BJ (cell line): ENCODE measurements around the gene OR2D2. TPM values are rescaled to one million over a fixed set of nuclear protein-coding genes. Genes with fewer than 3 reads are reported as not detected.

ENCODE experiments used
- CTCF ChIA-PET: fragments of 350-600 bp; formaldehyde crosslinking; extraction: SDS; loops from one replicate; lab custom pipeline; 2021; ENCODE audit warnings: antibody characterized with exemption, inconsistent platforms; lab: Yijun Ruan, JAX
- POLR2A ChIA-PET: fragments of 300-600 bp; sonication (Branson Sonifier 250); formaldehyde crosslinking; extraction: SDS; loops from one replicate; lab custom pipeline; 2021; ENCODE audit warnings: antibody characterized with exemption; lab: Charles Lee
- DNase-seq: peaks from one replicate; pipeline ENCODE4 v3.0.0-alpha.2; 2011; ENCODE audit warnings: low read depth
- H3K27me3 ChIP-seq: 2 replicates; pipeline ENCODE4 v1.6.0; 2011; ENCODE audit warnings: low read length; ENCODE audit not compliant: control insufficient read depth, insufficient read depth
- H3K36me3 ChIP-seq: 2 replicates; pipeline ENCODE4 v1.5.1; 2011; ENCODE audit warnings: low read length; ENCODE audit not compliant: control insufficient read depth, insufficient read depth
- H3K4me3 ChIP-seq: 2 replicates; pipeline ENCODE4 v1.5.1; 2011; ENCODE audit warnings: low read depth, mild to moderate bottlenecking, control low read depth, low read length
- CTCF ChIP-seq: IDR thresholded peaks from 2 replicates; pipeline ENCODE4 v1.5.1; 2011; ENCODE audit warnings: low read depth, mild to moderate bottlenecking, control low read depth, inconsistent platforms, low read length, moderate library complexity; ENCODE audit not compliant: insufficient read depth
- polyA plus RNA-seq: library from polyadenylated mRNA; depleted of rRNA; stranded (reverse); fragments of >200 nt; gene quantifications from 2 replicates; pipeline ENCODE4 v1.2.3, GENCODE V29; 2011

The OR2D2 gene
- polyA plus RNA-seq, 1 experiment = 0.13 TPM

- TF ChIP-seq CTCF = no peak
- Histone ChIP-seq H3K4me3 (no peak overlapping the region), H3K27me3 (no peaks in the 10 kb centered on the region), H3K36me3 (no peaks in the 10 kb centered on the region)
- ChIA-PET CTCF (no interaction called here), POLR2A (no interaction called here)
- no peak for DNase-seq
These were observed 8.2 kb upstream of the OR2D2 start for GRCh38 chr11:6900327-6900999.

GRCh38 chr11:6898911-6899310 lies 6.6 kb upstream of the OR2D2 start:
- Histone ChIP-seq H3K4me3 (no peak overlapping the region), H3K36me3 (no peaks in the 10 kb centered on the region), H3K27me3 (no peaks in the 10 kb centered on the region)
- TF ChIP-seq CTCF = no peak
- no peak for DNase-seq
- CTCF ChIA-PET = no interaction called here
- POLR2A ChIA-PET = no interaction called here

GRCh38 chr11:6895010-6895409 lies 2.7 kb upstream of the OR2D2 start:
- H3K36me3 ChIP-seq = no peaks in the 10 kb centered on the region
- H3K4me3 ChIP-seq = no peak overlapping the region
- CTCF ChIA-PET = no interaction called here
- H3K27me3 ChIP-seq = no peaks in the 10 kb centered on the region
- DNase-seq = no peak
- POLR2A ChIA-PET = no interaction called here
- no peak for TF ChIP-seq CTCF

- no peaks in the 10 kb centered on the region for H3K27me3 ChIP-seq
- no peak for DNase-seq
- no peak for TF ChIP-seq CTCF
- no peak overlapping the region for H3K4me3 ChIP-seq
- ChIA-PET POLR2A (no interaction called here), CTCF (interaction anchor here (0.6 kb wide), 1 partner anchor 19 kb away, joined by 3 read pairs; no protein-coding TSS in a partner anchor)
- H3K36me3 ChIP-seq = no peaks in the 10 kb centered on the region
These were observed 1.8 kb upstream of the OR2D2 start for GRCh38 chr11:6894097-6894496.

- no peak overlapping the region for H3K4me3 ChIP-seq
- DNase-seq = no peak
- no peaks in the 10 kb centered on the region for H3K27me3 ChIP-seq
- no peaks in the 10 kb centered on the region for H3K36me3 ChIP-seq
- POLR2A ChIA-PET = no interaction called here
- TF ChIP-seq CTCF = no peak
- CTCF ChIA-PET = interaction anchor here (1.0 kb wide), 1 partner anchor 20 kb away, joined by 3 read pairs; no protein-coding TSS in a partner anchor
These were observed 2.5 kb downstream of the OR2D2 start for GRCh38 chr11:6889835-6890234.
